Stimulated activated memory B cell treated with anti-CD40 and anti-IgM and Interleukin-4, amounts not matched to agents 10 μg/mL and 1 μg/mL and 100 μg/mL, for 72 hours (primary cell): Measurements from ENCODE around the gene BRI3.

Source experiments
- ATAC-seq: fragments of 150-1000 bp; cut with Tn5 transposase; 2 replicates; pipeline ENCODE4 v1.10.0; 2021
- H3K27ac Mint-ChIP-seq: one replicate; pipeline ENCODE4 v1.8.0; 2022; ENCODE audit warnings: mild to moderate bottlenecking, mixed read lengths
- H3K27me3 Mint-ChIP-seq: one replicate; pipeline ENCODE4 v1.8.0; 2022; ENCODE audit warnings: mixed read lengths
- H3K36me3 Mint-ChIP-seq: one replicate; pipeline ENCODE4 v1.8.0; 2022; ENCODE audit warnings: mixed read lengths
- H3K4me1 Mint-ChIP-seq: one replicate; pipeline ENCODE4 v1.8.0; 2022; ENCODE audit warnings: mixed read lengths
- H3K4me3 Mint-ChIP-seq: one replicate; pipeline ENCODE4 v1.8.0; 2022; ENCODE audit warnings: mild to moderate bottlenecking, moderate library complexity, mixed read lengths
- H3K9me3 Mint-ChIP-seq: one replicate; pipeline ENCODE4 v1.8.0; 2022; ENCODE audit warnings: mixed read lengths

The BRI3 gene

GRCh38 chr7:98289333-98289875, 7.9 kb downstream of the BRI3 start:
- H3K27ac Mint-ChIP-seq, result no peak overlapping the region
- H3K4me1 Mint-ChIP-seq, result peaks cover 22% of the 10 kb centered on the region

DNA sequence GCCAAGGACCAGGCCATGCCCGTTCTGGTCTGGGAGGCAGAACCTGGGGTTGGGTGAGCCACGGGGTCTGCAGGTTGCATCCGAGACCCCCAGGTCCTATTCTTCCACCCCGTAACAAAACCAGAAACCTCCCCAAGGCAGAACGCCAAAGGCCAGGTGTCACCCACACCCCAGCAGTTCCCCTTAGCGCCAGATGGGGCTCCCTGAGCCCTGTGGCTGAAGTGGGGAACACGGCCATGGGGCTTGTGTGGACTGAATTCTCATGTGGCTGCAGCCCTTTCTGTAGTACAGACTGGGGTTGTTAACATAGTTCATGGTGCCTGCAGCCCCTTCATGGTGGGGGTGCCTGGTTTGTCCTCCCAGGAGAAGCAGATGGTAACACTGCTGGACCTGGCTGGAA, 10.2 kb downstream of the BRI3 start:
- Mint-ChIP-seq H3K27me3 (no peaks in the 10 kb centered on the region), H3K27ac (no peak overlapping the region), H3K9me3 (no peaks in the 10 kb centered on the region), H3K4me1 (peaks cover 8% of the 10 kb centered on the region), H3K36me3 (peaks cover 23% of the 10 kb centered on the region), H3K4me3 (no peak overlapping the region)
- ATAC-seq, result no peak

More at GRCh38 chr7:98289333-98289875, 7.9 kb downstream of the BRI3 start:
- Mint-ChIP-seq H3K36me3 (peaks cover 24% of the 10 kb centered on the region), H3K4me3 (no peak overlapping the region), H3K27me3 (no peaks in the 10 kb centered on the region), H3K9me3 (no peaks in the 10 kb centered on the region)
- ATAC-seq, result no peak

GRCh38 chr7:98293265-98293664, 11.8 kb downstream of the BRI3 start:
- Mint-ChIP-seq H3K27ac (no peak overlapping the region), H3K9me3 (no peaks in the 10 kb centered on the region), H3K4me3 (no peak overlapping the region), H3K36me3 (peaks cover 21% of the 10 kb centered on the region), H3K27me3 (no peaks in the 10 kb centered on the region), H3K4me1 (no peaks in the 10 kb centered on the region)
- no peak for ATAC-seq

DNA sequence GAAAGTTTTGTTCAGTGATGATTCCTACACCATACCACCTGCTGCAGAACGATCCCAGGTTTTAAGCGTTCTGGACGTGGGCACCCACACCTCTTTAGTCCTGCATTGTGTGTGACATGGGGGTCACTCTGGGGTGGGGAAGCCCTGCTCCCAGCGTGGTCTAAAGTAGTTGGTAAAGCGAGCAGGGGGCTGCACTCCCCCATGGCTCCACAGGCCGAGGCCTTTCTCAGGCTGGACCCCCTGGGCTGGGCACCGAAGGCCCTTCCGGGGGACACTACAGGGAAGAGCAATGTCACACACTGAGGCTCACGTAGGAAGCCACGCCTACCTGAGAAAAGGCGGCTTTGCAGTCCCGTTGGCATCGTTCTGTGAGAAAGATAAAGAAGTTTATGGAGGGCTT, 12.3 kb downstream of the BRI3 start:
- Mint-ChIP-seq H3K4me3 (no peak overlapping the region), H3K9me3 (no peaks in the 10 kb centered on the region), H3K4me1 (no peaks in the 10 kb centered on the region), H3K36me3 (peaks cover 21% of the 10 kb centered on the region), H3K27me3 (no peaks in the 10 kb centered on the region), H3K27ac (no peak overlapping the region)
- ATAC-seq, result no peak

DNA sequence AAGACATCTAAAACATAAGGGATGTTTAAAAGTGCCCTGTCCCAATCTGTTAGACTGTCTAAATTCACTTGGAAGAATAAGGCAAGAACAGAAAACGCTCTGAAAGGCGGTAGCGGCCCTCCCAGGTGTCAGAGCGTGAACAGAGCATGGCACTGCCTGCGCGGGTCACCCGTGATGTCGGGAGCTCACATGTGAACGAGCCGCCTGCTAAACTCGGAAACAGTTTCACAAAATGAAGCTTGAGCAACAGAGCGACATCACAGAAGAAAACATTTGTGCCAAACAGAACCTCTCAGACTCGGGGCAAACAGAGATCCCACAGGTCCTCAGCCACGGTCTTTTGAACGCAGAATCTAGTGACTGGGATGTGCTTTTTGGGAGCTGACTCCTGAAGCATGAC, 12.8 kb downstream of the BRI3 start:
- H3K9me3 Mint-ChIP-seq, result no peaks in the 10 kb centered on the region
- H3K27ac Mint-ChIP-seq, result no peak overlapping the region
- no peak for ATAC-seq
- H3K36me3 Mint-ChIP-seq, result peaks cover 21% of the 10 kb centered on the region
- no peak overlapping the region for H3K4me3 Mint-ChIP-seq
- H3K27me3 Mint-ChIP-seq, result no peaks in the 10 kb centered on the region
- no peaks in the 10 kb centered on the region for H3K4me1 Mint-ChIP-seq

- H3K36me3 Mint-ChIP-seq, result peaks cover 21% of the 10 kb centered on the region
- H3K9me3 Mint-ChIP-seq, result no peaks in the 10 kb centered on the region
- no peaks in the 10 kb centered on the region for H3K27me3 Mint-ChIP-seq
- ATAC-seq, result peak; percentile 61
- H3K27ac Mint-ChIP-seq, result no peak overlapping the region
- no peaks in the 10 kb centered on the region for H3K4me1 Mint-ChIP-seq
- no peak overlapping the region for H3K4me3 Mint-ChIP-seq
Measured at GRCh38 chr7:98294798-98295382, 13.4 kb downstream of the BRI3 start.

DNA sequence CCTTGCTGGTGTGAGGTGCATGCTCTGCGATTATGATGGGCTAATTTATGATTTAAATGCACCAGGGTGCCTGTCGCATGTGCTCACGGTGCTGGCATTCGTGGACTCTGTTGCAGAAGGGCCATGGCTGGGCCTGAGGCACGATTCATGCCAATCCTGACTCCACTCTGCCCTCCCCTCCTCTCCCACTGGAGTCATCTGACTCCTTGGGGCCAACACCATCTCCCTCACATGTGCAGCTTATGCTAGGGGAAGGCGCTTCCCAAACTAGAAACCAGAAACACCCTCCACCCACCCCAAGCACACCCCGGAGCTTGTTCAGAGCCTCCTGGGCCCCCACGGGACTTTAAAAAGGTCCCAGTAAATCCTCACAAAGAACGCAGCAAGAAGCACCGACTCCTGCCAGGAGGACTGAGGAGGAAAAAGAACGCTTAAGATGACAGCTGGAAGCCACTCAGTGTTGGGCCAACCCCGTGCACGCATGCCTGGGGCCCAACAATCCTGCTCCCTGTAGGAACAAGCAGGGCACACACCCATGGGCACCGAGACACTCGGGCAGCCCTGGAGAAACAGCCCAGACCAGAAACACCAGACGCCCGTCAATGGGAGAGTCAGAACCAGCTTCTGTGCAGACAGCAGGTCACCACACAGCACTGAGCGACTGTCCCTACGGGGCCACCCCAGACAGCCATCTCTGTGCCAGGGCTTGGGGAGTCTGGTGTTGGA, 14.1 kb downstream of the BRI3 start:
- Mint-ChIP-seq H3K36me3 (peaks cover 25% of the 10 kb centered on the region), H3K4me1 (no peaks in the 10 kb centered on the region), H3K27ac (no peak overlapping the region), H3K4me3 (no peak overlapping the region), H3K27me3 (no peaks in the 10 kb centered on the region), H3K9me3 (no peaks in the 10 kb centered on the region)
- ATAC-seq, result no peak

DNA sequence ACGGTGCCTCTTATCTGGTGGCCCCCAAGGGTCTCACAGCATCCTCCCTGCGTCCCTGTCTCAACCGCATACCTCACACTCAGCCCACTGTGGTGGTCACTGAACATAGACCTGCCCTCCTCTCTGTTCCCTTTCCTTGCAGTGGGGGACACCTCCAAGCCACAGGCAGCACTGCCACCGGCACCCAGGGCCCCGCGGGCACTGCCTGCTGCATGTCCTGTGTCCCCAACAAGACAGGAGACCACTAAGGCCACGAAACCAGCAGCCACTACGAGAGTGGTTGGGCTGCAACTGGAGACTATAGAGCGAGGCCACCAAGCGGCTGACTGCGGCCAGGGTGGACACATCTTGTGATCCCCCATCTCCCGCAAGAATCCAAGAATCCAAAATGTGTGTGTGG, 15.3 kb downstream of the BRI3 start:
- no peak for ATAC-seq
- no peak overlapping the region for H3K27ac Mint-ChIP-seq
- no peak overlapping the region for H3K4me3 Mint-ChIP-seq
- no peaks in the 10 kb centered on the region for H3K4me1 Mint-ChIP-seq
- H3K27me3 Mint-ChIP-seq, result no peaks in the 10 kb centered on the region
- no peaks in the 10 kb centered on the region for H3K9me3 Mint-ChIP-seq
- H3K36me3 Mint-ChIP-seq, result peaks cover 25% of the 10 kb centered on the region

GRCh38 chr7:98297626-98298286, 16.3 kb downstream of the BRI3 start:
- Mint-ChIP-seq H3K4me1 (no peaks in the 10 kb centered on the region), H3K9me3 (no peaks in the 10 kb centered on the region), H3K4me3 (no peak overlapping the region), H3K36me3 (peaks cover 16% of the 10 kb centered on the region), H3K27ac (no peak overlapping the region), H3K27me3 (no peaks in the 10 kb centered on the region)
- no peak for ATAC-seq

- H3K9me3 Mint-ChIP-seq, result no peaks in the 10 kb centered on the region
- no peak overlapping the region for H3K27ac Mint-ChIP-seq
- H3K36me3 Mint-ChIP-seq, result peaks cover 18% of the 10 kb centered on the region
- no peaks in the 10 kb centered on the region for H3K4me1 Mint-ChIP-seq
- no peaks in the 10 kb centered on the region for H3K27me3 Mint-ChIP-seq
- ATAC-seq, result no peak
- no peak overlapping the region for H3K4me3 Mint-ChIP-seq
Measured at GRCh38 chr7:98300595-98301372, 19.3 kb downstream of the BRI3 start.

GRCh38 chr7:98301693-98302470, 20.4 kb downstream of the BRI3 start:
- H3K27me3 Mint-ChIP-seq, result no peaks in the 10 kb centered on the region
- H3K36me3 Mint-ChIP-seq, result peaks cover 18% of the 10 kb centered on the region
- no peak for ATAC-seq
- H3K4me3 Mint-ChIP-seq, result no peak overlapping the region
- no peak overlapping the region for H3K27ac Mint-ChIP-seq
- no peaks in the 10 kb centered on the region for H3K9me3 Mint-ChIP-seq
- no peaks in the 10 kb centered on the region for H3K4me1 Mint-ChIP-seq

GRCh38 chr7:98303176-98303865, 21.8 kb downstream of the BRI3 start:
- Mint-ChIP-seq H3K36me3 (peaks cover 23% of the 10 kb centered on the region), H3K4me3 (no peak overlapping the region), H3K9me3 (no peaks in the 10 kb centered on the region), H3K27ac (no peak overlapping the region), H3K27me3 (no peaks in the 10 kb centered on the region), H3K4me1 (no peaks in the 10 kb centered on the region)
- no peak for ATAC-seq

DNA sequence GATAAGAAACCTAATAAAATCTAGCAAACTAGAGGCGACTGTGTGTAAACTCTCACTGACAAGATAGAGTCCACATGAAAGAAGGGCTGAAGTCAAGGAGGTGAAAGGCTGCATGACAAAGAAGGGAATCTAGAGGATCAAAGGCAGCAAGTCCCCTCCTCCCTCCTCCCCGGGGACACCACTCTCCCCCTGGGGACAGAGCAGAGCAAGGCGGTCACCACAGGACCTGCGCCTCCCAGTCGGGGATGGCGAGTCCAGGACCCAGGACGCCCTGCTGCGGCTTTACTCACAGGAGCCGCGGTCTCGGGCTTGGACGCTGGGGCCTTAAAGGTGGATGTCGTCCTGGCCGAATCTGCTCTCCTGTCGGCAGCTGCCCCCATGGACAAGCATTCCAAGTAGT, 22.4 kb downstream of the BRI3 start:
- no peaks in the 10 kb centered on the region for H3K4me1 Mint-ChIP-seq
- no peak for ATAC-seq
- H3K27me3 Mint-ChIP-seq, result no peaks in the 10 kb centered on the region
- no peak overlapping the region for H3K4me3 Mint-ChIP-seq
- H3K9me3 Mint-ChIP-seq, result no peaks in the 10 kb centered on the region
- no peak overlapping the region for H3K27ac Mint-ChIP-seq
- peaks cover 29% of the 10 kb centered on the region for H3K36me3 Mint-ChIP-seq

DNA sequence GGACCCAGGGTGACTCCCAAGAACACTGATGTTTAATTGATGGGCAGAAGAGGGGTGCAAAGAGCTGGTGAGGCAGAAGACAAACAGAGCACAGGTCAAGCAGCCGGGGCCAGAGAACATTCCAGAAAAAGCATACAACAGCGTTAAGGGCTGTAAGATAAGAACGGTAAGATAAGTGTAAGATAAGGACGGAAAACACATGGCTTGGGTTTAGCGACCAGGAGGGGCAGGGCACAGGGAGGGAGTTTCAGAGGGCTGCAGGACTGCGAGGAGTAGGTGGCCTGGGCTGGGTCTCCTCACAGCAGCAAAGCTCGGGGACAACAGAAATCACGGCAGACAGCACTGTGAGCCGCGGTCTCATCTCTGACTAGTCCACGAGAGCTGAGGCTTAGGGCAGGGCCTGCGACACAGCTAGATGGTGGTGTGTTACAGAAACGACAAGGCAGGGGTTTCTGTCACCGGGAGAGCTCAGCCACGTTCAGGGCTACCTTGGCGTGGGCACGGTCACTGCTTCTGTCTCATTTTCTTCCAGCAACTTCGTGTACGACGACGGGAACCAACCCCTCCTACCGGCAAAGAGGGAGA, 24.6 kb downstream of the BRI3 start:
- H3K9me3 Mint-ChIP-seq, result no peaks in the 10 kb centered on the region
- no peak overlapping the region for H3K4me3 Mint-ChIP-seq
- H3K36me3 Mint-ChIP-seq, result peaks cover 24% of the 10 kb centered on the region
- H3K27me3 Mint-ChIP-seq, result peaks cover 2% of the 10 kb centered on the region
- ATAC-seq, result no peak
- H3K4me1 Mint-ChIP-seq, result no peaks in the 10 kb centered on the region
- no peak overlapping the region for H3K27ac Mint-ChIP-seq
